ENCODE results near the gene HNRNPM. TPM values are rescaled to one million over a fixed set of nuclear protein-coding genes. Genes with fewer than 3 reads are reported as not detected.

Gene HNRNPM
- total and polyA plus RNA-seq, 9 donors, result 88.2 to 285 (median 180) TPM

DNA sequence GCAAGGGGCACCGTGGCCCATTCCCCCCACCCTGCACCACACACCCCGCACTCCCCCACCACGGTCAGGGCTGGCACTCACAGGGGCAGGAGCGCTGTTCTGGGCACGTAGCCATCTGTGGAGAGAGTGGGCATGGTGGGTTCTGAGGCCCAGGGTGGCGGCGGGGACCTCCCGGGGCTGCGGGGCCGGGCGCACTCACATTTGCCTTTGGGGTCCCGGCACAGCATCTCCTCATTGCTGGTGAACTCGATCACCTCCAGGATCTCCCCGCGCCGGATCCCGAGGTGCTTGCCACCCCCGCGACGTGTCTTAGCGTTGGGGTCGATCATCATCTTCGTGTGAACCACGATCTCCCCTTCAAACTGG lies 45.6 kb downstream of the HNRNPM start:
- Histone ChIP-seq H3K36me3 (no peaks in the 10 kb centered on the region), H3K27ac (no peak overlapping the region), H3K27me3 (no peaks in the 10 kb centered on the region), H3K9me3 (no peaks in the 10 kb centered on the region), H3K4me3 (no peak overlapping the region), H3K4me1 (ENCODE audit: insufficient read depth) (no peaks in the 10 kb centered on the region)
- no peak for DNase-seq
- WGBS, 3 donors, result 71 to 85% (median 79%) methylated on average over 24 of the region's 24 CpGs
- TF ChIP-seq POLR2A (IDR thresholded peaks at IDR 0.05), result no peak
- no peak for TF ChIP-seq EP300 (IDR thresholded peaks at IDR 0.05)
- TF ChIP-seq, protein P1, sequence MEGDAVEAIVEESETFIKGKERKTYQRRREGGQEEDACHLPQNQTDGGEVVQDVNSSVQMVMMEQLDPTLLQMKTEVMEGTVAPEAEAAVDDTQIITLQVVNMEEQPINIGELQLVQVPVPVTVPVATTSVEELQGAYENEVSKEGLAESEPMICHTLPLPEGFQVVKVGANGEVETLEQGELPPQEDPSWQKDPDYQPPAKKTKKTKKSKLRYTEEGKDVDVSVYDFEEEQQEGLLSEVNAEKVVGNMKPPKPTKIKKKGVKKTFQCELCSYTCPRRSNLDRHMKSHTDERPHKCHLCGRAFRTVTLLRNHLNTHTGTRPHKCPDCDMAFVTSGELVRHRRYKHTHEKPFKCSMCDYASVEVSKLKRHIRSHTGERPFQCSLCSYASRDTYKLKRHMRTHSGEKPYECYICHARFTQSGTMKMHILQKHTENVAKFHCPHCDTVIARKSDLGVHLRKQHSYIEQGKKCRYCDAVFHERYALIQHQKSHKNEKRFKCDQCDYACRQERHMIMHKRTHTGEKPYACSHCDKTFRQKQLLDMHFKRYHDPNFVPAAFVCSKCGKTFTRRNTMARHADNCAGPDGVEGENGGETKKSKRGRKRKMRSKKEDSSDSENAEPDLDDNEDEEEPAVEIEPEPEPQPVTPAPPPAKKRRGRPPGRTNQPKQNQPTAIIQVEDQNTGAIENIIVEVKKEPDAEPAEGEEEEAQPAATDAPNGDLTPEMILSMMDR (IDR thresholded peaks at IDR 0.05), result no peak
- intact Hi-C loops (cut with DNase I), result loop anchor here in 1 of 4 donors (10.0 kb wide), 1 partner anchor 66 kb away; no protein-coding TSS in a partner anchor

DNA sequence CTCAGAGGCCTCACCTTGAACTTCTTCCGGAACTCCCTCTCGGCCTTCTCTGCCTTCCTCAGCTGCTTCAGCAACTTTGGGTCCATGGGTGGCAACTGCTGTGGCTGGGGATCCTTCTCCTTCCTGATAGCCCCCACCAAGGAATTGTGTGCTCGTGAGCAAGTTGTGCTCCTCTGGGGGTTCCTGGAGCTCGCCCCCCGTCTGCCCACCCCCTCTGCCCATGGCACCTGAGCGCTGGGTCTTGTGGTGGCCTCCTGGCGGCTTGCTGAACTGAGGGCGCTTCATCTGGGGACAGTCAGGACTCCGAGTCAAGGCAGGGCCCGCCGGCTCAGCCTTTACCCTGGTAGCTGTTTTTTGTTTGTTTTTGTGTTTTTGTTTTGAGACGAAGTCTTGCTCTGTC lies 46.1 kb downstream of the HNRNPM start:
- no peaks in the 10 kb centered on the region for H3K9me3 ChIP-seq
- no peaks in the 10 kb centered on the region for H3K27me3 ChIP-seq
- no peaks in the 10 kb centered on the region for H3K36me3 ChIP-seq
- no peaks in the 10 kb centered on the region for H3K4me1 ChIP-seq (ENCODE audit: insufficient read depth)
- 71 to 81% (median 75%) methylated on average over 12 of the region's 12 CpGs for WGBS, 3 donors
- no peak overlapping the region for H3K4me3 ChIP-seq
- DNase-seq, result no peak
- H3K27ac ChIP-seq, result no peak overlapping the region
- intact Hi-C loops (cut with DNase I), result loop anchor here in 1 of 4 donors (10.0 kb wide), 1 partner anchor 66 kb away; no protein-coding TSS in a partner anchor
- TF ChIP-seq EP300 (IDR thresholded peaks at IDR 0.05) (no peak), POLR2A (IDR thresholded peaks at IDR 0.05) (no peak)
- TF ChIP-seq, protein P1 (IDR thresholded peaks at IDR 0.05), result no peak

DNA sequence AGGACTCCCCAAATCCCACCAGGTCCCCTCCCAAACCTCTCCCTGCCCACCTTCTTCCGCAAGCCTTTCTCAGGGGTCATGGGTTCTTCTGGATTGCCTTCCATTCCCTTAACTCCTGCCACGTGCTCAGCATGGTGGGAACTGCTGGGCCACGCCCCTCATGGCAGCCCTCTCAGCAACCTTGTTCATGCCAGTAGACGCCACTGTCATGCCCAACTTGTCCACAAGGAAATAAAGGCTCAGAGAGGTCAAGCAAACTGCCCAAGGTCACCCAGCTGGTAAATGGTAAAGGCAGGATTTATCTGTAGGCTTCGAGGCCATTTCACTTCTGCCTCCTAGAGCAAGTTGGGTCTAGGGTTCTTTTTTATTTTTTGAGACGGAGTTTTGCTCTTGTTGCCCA lies 46.8 kb downstream of the HNRNPM start:
- TF ChIP-seq EP300 (IDR thresholded peaks at IDR 0.05) (no peak), POLR2A (IDR thresholded peaks at IDR 0.05) (no peak)
- TF ChIP-seq, protein P1 (IDR thresholded peaks at IDR 0.05), result no peak
- Histone ChIP-seq H3K36me3 (no peaks in the 10 kb centered on the region), H3K4me3 (no peak overlapping the region), H3K9me3 (no peaks in the 10 kb centered on the region), H3K27ac (no peak overlapping the region), H3K27me3 (no peaks in the 10 kb centered on the region), H3K4me1 (ENCODE audit: insufficient read depth) (no peaks in the 10 kb centered on the region)
- intact Hi-C loops (cut with DNase I), result loop anchor here in 1 of 4 donors (10.0 kb wide), 1 partner anchor 67 kb away; no protein-coding TSS in a partner anchor
- no peak for DNase-seq
- WGBS, 3 donors, result 82 to 91% (median 84%) methylated on average over 6 of the region's 6 CpGs

DNA sequence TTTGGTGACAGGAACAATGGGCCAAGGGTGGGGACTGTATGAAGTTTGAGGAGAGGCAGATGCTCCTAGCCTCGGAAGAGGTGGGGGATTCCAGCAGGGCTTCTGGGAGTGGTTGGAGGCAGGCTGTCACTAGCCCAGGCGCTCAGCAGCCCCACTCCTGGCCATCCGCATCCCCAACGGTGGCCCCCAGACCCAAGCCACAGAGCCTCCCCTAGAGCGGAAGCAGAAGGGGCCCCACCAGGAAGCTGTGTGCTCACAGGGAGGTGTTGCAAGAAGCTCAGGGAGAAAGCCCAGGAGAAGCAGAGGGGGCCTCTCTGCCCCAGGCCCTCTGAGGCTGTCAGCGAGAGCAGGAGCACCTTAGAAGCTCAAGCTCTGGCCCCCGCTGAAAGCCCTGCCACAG lies 49.4 kb downstream of the HNRNPM start:
- no peak overlapping the region for H3K27ac ChIP-seq
- H3K36me3 ChIP-seq, result no peaks in the 10 kb centered on the region
- no peaks in the 10 kb centered on the region for H3K9me3 ChIP-seq
- no peak for DNase-seq
- intact Hi-C loops (cut with DNase I), result loop anchor here in 1 of 4 donors (10.0 kb wide), 1 partner anchor 69 kb away; no protein-coding TSS in a partner anchor
- 76 to 79% (median 77%) methylated on average over 7 of the region's 7 CpGs for WGBS, 3 donors
- H3K4me1 ChIP-seq (ENCODE audit: insufficient read depth), result no peaks in the 10 kb centered on the region
- no peaks in the 10 kb centered on the region for H3K27me3 ChIP-seq
- H3K4me3 ChIP-seq, result no peak overlapping the region
- no peak for TF ChIP-seq EP300 (IDR thresholded peaks at IDR 0.05)
- TF ChIP-seq, protein P1 (IDR thresholded peaks at IDR 0.05), result no peak
- no peak for TF ChIP-seq POLR2A (IDR thresholded peaks at IDR 0.05)

Measured in ovary (tissue), 9 donors.